DMS 273 (cell line): ENCODE measurements around the gene LTBP1.
A peak's percentile ranks its signal among the peaks of the same experiment; 100 is the strongest.
"Not testable (repeated sequence)": the region's sequence is repeated elsewhere in the genome, so short reads cannot be mapped to it uniquely, and the experiment has no call there.

Experiments
- DNase-seq: peaks from one replicate; lab custom pipeline; 2025; ENCODE audit not compliant: unreplicated experiment; lab: John Stamatoyannopoulos, UW

Gene LTBP1

DNA sequence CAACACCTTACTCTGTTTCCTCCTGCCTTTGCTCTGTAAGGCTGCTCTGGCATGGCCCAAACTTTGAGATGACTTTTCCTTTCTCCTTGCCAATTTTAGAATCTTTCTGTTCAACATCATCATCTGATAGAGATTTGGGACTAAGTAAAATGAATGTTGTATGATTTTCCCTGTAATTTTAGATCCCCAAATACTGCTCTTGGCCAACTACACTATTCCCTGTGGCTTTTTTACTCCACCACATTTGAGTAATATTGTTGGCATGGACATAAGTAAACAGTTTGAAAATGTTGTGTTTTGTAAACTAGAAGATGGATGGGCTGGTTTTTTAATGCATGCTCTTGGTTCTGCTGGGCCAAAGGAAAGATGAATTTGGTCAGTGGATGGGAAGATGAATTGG lies 12.1 kb downstream of the LTBP1 start:
- DNase-seq = no peak

GRCh38 chr2:32960238-32960637 lies 13.5 kb downstream of the LTBP1 start:
- no peak for DNase-seq

DNA sequence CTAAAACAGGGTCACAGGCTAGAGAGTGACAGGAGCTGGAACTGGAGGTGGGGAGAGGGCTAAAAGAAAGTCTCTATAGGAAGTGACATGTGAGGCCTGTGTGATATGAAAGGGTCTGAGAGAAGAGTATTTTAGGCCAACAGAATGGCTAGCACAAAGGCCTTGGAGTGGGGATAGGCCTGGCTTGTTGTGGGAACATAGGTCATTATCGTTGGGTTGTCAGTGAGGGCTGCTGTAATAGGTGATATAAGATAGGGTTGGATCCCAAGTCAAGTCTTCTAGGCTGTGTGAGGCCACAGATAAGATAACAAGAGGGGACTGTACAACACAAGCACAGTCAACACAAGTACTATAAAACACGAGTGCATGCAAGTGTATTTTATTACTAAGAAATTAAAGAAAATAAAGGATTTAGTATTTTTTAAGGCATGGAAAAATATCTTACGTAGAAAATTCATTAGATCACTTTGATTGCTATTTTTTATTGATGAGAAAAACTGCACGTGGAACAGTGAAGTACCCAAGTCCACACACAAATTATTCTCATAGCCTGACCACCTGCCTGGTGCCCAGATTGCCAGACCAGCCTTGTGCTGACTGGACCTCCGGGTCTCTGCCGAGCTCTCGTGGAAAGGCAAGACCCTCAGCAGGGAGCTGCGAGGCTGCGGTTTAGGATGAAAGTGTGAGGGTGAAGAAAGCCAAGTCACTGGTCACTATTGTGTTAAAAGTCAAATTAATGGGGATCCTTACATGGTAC lies 14.1 kb downstream of the LTBP1 start:
- no peak for DNase-seq

- DNase-seq = peak; percentile 53
Measured at GRCh38 chr2:32962690-32963089, 15.9 kb downstream of the LTBP1 start.

DNA sequence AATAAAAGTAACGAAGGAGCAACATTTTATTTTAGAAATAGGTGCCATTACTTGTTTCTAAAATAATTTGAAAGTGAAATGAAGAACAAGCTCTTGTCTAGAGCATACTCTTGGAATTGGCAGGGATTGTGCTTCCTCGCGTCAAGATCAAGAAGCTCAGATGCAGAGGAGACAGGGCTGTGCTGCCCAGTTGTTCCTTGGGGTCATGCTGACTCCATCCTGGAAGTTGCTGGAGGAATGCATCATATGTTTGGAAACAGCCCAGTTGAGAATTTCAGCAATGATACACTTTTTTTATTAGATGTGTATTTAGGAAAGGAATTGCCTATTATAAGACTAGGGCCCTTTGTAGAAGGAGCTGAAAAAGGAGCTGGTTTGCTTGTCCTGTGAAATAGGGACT lies 17.2 kb downstream of the LTBP1 start:
- DNase-seq = no peak

DNA sequence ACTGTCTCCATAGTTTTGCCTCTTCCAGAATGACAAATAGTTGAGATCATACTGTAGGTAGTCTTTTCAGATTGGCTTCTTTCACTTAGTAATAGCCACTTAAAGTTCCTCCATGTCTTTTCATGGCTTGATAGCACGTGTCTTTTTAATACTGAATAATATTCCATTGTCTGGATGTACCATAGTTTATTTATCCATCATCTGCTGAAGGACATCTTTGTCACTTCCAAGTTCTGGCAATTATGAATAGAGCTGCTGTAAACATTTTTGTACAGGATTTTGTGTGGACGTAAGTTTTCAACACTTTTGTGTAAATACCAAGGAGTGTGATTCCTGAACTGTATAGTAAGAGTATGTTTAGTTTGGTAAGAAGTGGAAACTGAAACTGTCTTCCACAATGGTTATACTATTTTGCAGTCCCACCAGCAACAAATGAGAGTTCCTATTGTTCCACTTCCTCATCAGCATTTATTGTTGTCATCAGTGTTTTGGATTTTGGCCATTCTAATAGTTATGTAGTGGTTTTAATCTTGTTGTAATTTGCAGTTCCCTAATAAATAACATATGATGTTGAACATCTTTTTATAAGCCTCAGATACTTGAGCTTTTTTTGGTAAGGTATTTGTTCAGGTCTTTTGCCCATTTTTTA lies 18.9 kb downstream of the LTBP1 start:
- DNase-seq = no peak

GRCh38 chr2:32969444-32970162 lies 22.9 kb downstream of the LTBP1 start:
- DNase-seq = no peak

GRCh38 chr2:32973772-32974171 lies 27.0 kb downstream of the LTBP1 start:
- not testable (repeated sequence) for DNase-seq

DNA sequence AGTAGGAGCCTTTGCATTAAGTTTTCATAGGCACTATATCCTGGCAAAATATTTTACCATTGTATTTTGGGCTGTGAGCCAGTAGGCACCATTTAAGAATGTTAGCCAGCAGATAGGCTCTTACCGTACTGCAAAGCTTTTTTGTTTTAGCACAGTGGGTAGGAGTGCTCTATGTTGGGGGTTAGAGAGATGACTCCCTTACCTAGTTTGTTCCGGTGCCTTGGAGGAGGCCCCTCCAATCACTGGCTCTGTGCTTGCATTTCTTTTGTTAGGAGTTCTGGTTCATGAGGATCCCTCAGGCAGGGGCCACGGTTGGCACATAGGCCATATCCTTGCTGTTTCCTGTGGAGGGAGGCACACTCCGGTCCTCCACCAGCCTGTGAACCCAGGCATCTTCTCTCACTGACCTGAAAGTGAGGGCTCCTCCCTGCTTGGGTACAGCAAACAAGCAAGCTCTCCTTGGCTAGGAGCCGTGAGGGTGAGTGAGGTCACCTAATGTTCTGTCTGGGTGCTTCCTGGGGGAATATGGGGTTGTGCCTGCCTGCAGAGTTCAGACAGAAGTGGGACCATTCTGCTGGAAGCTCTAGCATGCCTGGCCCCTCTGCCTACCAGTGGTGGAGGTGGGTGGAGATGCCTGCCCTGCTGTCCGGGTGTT lies 29.8 kb downstream of the LTBP1 start:
- no peak for DNase-seq

DNA sequence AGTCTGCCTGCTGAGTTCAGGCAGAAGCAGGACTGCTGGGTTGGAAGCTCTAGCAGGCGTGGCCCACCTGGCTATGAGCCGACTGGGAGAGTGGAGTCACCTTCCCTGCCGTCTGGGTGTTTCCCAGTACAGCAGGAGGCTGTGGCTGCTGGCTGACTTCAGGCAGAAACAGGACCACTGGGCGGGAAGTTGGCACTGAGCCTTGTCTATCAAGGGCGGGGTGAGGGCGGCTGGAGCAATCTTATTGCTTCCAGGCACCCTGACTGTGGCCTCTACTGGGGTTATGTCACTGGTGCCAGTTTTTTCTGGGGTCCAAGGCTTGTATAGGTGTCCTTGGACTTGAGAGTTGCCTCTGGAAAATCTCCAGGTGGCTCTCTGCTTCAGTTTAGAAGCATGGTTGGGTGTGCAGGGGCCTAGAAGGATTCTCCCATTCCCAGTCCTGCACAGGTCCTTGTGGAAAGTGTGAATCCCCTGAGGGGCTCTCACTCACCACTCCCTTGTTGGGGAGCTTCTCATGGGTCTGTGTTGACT lies 30.5 kb downstream of the LTBP1 start:
- peak; percentile 94 for DNase-seq

DNA sequence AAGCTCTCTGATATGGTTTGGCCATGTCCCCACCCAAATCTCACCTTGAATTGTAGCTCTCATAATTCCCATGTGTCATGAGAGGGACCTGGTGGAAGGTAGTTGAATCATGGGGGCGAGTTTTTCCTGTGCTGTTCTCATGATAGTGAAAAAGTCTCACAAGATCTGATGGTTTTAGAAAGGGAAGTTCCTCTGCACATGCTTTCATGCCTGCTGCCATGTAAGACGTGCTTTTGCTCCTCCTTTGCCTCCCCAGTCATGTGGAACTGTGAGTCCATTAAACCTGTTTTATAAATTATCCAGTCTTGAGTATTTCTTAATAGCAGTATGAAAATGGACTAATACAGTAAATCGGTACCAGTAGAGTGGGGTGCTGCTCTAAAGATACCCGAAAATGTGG lies 34.9 kb downstream of the LTBP1 start:
- DNase-seq = no peak

GRCh38 chr2:32983193-32983924 lies 36.6 kb downstream of the LTBP1 start:
- not testable (repeated sequence) for DNase-seq

DNA sequence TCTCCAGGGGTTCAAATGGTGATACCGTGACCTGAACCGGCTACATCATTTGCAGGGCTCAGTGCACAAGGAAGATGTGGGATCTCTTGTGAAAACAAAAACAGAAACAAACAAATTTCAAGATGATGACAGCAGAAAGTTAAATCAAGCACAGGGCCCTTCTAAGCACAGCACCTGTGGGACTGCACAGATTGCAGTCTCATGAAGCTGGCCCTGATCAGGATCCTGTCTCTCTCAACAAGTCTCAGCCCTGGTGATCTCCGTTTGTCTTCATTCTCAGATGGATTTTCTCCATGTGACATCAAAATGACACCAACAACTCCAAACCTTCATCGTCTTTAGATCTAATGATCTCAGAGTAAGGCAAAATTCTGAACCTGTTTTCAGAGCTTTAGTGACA lies 39.7 kb downstream of the LTBP1 start:
- DNase-seq = no peak

- no peak for DNase-seq
Measured at GRCh38 chr2:32988525-32988924, 41.8 kb downstream of the LTBP1 start.

DNA sequence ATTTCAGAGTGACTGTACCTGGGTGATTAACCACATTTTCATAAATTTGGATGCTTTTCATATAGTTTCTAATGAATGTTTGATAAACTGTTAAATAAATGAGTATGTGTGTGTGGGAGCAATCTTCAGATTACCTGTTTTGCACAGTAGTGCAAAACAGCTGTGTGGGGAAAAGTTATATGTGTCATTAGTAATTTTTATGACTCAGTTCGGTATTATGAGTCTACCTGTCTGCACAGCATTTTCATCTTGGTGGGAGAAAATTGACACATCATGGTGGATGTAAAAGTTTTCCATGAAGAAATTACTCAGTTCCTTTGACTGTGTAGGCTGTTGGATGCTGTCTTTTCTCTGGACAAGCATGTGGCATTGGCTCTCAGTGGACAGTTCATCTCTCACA lies 43.8 kb downstream of the LTBP1 start:
- DNase-seq = no peak

DNA sequence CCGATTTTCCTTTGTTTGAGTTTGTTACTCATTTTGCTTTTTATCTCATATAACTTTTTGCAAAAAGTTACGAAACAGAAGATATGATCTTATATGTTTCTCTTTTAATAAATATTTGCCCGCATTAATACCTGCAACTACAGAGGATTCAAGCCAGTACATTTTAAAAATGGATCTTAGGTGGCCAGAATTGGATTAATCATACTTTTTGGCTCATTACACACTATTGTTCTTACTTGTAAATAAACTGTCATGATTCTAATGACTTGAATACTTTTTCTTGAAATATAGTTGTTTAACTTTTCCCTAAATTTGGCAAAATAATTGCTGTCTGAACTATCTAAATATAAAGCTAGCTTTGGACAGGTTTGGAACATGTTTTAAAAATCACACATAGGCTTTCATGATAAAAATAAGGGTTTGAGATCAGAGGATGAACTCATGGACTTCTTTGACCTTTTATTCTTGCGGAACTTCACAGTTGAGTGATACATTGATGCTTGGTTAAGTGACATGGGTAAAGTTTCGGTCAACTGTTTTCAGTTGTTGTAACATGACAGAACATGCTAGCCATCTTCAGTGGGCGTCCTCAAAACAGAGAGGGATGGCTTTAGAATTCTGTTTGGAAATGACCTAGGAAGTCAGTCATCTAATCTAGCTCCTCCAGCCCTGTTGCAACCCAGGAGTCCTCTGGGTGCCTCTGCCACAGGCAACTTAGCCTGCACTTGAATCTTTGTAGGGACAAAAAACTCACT lies 44.5 kb downstream of the LTBP1 start:
- no peak for DNase-seq

GRCh38 chr2:32993005-32993539 lies 46.3 kb downstream of the LTBP1 start:
- no peak for DNase-seq

DNA sequence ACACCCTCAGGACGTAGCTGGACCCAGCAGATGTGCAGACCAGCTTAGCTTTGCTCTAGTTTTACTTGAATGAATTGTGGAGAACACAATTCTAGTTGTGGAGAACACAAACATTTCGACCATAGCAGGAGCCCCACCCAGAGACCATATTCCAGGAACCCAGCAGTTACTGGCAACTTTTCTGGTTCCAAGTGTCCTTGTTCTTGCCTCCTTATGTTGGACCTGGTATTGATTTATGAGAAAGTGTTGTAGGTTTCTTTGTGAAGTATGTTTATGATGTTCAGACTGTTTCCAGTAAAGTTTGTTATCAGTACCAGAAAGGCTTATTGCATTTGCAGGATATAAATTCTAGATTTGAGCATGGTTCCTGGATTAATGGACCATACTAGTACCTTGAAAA lies 51.0 kb downstream of the LTBP1 start:
- DNase-seq = no peak

DNA sequence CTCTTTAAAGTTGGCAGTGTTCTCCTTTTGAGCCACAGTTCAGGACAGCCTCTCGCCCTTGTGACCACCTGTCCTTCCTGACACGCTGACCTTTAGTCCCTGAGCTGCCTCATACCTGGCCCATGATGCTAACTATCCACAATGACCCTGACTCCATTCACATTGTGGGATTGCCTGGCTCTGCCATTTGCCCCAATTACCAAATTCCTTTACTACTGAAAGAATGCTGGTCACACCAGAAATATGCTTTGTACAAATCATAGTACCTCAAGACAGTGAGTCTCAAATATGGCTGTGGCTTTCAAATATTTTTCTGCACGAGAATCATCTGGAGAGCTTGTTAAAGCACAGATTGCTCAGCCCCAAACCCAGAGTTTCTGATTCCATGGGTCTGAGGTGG lies 54.2 kb downstream of the LTBP1 start:
- DNase-seq = no peak

GRCh38 chr2:33001823-33002222 lies 55.1 kb downstream of the LTBP1 start:
- no peak for DNase-seq
